HepG2 (cell line): ENCODE data around the gene RAP1GAP2. TPM values are rescaled to one million over a fixed set of nuclear protein-coding genes. Genes with fewer than 3 reads are reported as not detected.

Source experiments
- AHR ChIP-seq: IDR thresholded peaks from 2 replicates; pipeline ENCODE4 v1.6.1; 2018; ENCODE audit warnings: missing genetic modification reagents, missing compliant biosample characterization
- DPF2 ChIP-seq: sonication (generic); formaldehyde crosslinking; IDR thresholded peaks from 2 replicates; pipeline ENCODE4 v1.4.0; 2020; ENCODE audit warnings: mild to moderate bottlenecking, low read depth, missing genetic modification reagents, borderline replicate concordance
- EZH2 ChIP-seq: conservative IDR thresholded peaks from 2 replicates; pipeline ENCODE4 v1.6.1; 2012; ENCODE audit warnings: mild to moderate bottlenecking, low read depth, low read length, moderate library complexity
- FOXJ3 ChIP-seq: sonication (generic); formaldehyde crosslinking; IDR thresholded peaks from 2 replicates; pipeline ENCODE4 v1.4.0; 2020; ENCODE audit warnings: missing genetic modification reagents, mild to moderate bottlenecking, borderline replicate concordance
- JUND ChIP-seq: sonication (generic); formaldehyde crosslinking; IDR thresholded peaks from 2 replicates; pipeline ENCODE4 v1.8.0; 2022; ENCODE audit warnings: mild to moderate bottlenecking, missing genetic modification reagents
- KAT2B ChIP-seq: fragments of 150-350 bp; IDR thresholded peaks from 2 replicates; pipeline ENCODE4 v1.6.1; 2014; ENCODE audit warnings: low read depth, low read length, borderline replicate concordance
- LCORL ChIP-seq, 2 experiments: fragments of 450-650 bp in 1 of 2; sonication (generic) in 1 of 2; formaldehyde crosslinking in 1 of 2; IDR thresholded peaks; 2 replicates each; pipeline versions ENCODE4 v1.5.0 to v1.6.1; 2017 to 2020; ENCODE audit warnings: antibody characterized with exemption in 1 of 2, missing genetic modification reagents in 1 of 2
- MED8 ChIP-seq: sonication (generic); formaldehyde crosslinking; IDR thresholded peaks from 2 replicates; pipeline ENCODE4 v1.8.1; 2023; ENCODE audit warnings: mild to moderate bottlenecking, missing genetic modification reagents; ENCODE audit not compliant: insufficient replicate concordance
- NFATC3 ChIP-seq: sonication (generic); formaldehyde crosslinking; IDR thresholded peaks from 2 replicates; pipeline ENCODE4 v1.5.1; 2020; ENCODE audit warnings: mild to moderate bottlenecking, missing genetic modification reagents
- NR2F2 ChIP-seq: IDR thresholded peaks from 2 replicates; pipeline ENCODE4 v1.6.1; 2012; ENCODE audit warnings: low read depth, inconsistent platforms, borderline replicate concordance
- PHF5A ChIP-seq: IDR thresholded peaks from one replicate; pipeline ENCODE4 v1.6.1; 2018; ENCODE audit warnings: low read depth, missing genetic modification reagents; ENCODE audit not compliant: unreplicated experiment
- RAD21 ChIP-seq: fragments of 450-650 bp; formaldehyde crosslinking; IDR thresholded peaks from 2 replicates; pipeline ENCODE4 v1.5.0; 2020; ENCODE audit warnings: mild to moderate bottlenecking
- WIZ ChIP-seq: sonication (generic); formaldehyde crosslinking; IDR thresholded peaks from 2 replicates; pipeline ENCODE4 v1.5.1; 2020; ENCODE audit warnings: mild to moderate bottlenecking, missing genetic modification reagents
- ZFP90 ChIP-seq: sonication (generic); formaldehyde crosslinking; IDR thresholded peaks from 2 replicates; pipeline ENCODE4 v1.8.0; 2022; ENCODE audit warnings: missing genetic modification reagents, mild to moderate bottlenecking, inconsistent platforms, borderline replicate concordance
- ZNF143 ChIP-seq: sonication (generic); formaldehyde crosslinking; IDR thresholded peaks from 2 replicates; pipeline ENCODE4 v1.4.0; 2020; ENCODE audit warnings: missing genetic modification reagents
- ZNF331 ChIP-seq: sonication (generic); formaldehyde crosslinking; IDR thresholded peaks from 2 replicates; pipeline ENCODE4 v1.4.0; 2020; ENCODE audit warnings: missing genetic modification reagents
- ZNF549 ChIP-seq: sonication (generic); formaldehyde crosslinking; IDR thresholded peaks from 2 replicates; pipeline ENCODE4 v1.5.0; 2020; ENCODE audit warnings: missing genetic modification reagents
- ZNF709 ChIP-seq: sonication (generic); formaldehyde crosslinking; IDR thresholded peaks from 2 replicates; pipeline ENCODE4 v1.5.0; 2020; ENCODE audit warnings: mild to moderate bottlenecking, missing genetic modification reagents
- ZNF720 ChIP-seq: sonication (generic); formaldehyde crosslinking; IDR thresholded peaks from 2 replicates; pipeline ENCODE4 v1.4.0; 2020; ENCODE audit warnings: missing genetic modification reagents
- ZNF737 ChIP-seq: sonication (generic); formaldehyde crosslinking; IDR thresholded peaks from 2 replicates; pipeline ENCODE4 v1.5.0; 2020; ENCODE audit warnings: missing genetic modification reagents, mild to moderate bottlenecking, borderline replicate concordance
- ZNF776 ChIP-seq: sonication (generic); formaldehyde crosslinking; IDR thresholded peaks from 2 replicates; pipeline ENCODE4 v1.4.0; 2020; ENCODE audit warnings: mild to moderate bottlenecking, missing genetic modification reagents
- polyA plus RNA-seq, 8 experiments: library from polyadenylated mRNA; depleted of rRNA in 3 of 8; stranded (reverse) in 7 of 8; unstranded in 1 of 8; fragments of >200 nt; fragmentation: Illumina TruSeq in 4 of 8; extraction: Trizol in 4 of 8; gene quantifications; 2 replicates each; pipeline versions ENCODE4 v1.2.1 to v1.2.3, GENCODE V29; 2011 to 2016; ENCODE audit warnings: low read depth in 4 of 8, missing spikeins in 1 of 8, mixed read lengths in 1 of 8; ENCODE audit not compliant: insufficient read depth in 1 of 8
- total RNA-seq, 5 experiments: library from RNA; depleted of rRNA; stranded (reverse); fragments of >200 nt; fragmentation: Illumina TruSeq; extraction: Trizol; gene quantifications; 2 replicates each; pipeline ENCODE4 v1.2.3, GENCODE V29; 2016; ENCODE audit warnings: low read depth in 1 of 5
- TF ChIP-seq, protein P1 (sequence below): IDR thresholded peaks from 2 replicates; pipeline ENCODE4 v1.6.1; 2016; ENCODE audit warnings: missing genetic modification reagents, missing compliant biosample characterization
- TF ChIP-seq, protein P2 (sequence below): sonication (generic); formaldehyde crosslinking; IDR thresholded peaks from 2 replicates; pipeline ENCODE4 v1.4.0; 2020; ENCODE audit warnings: missing genetic modification reagents
- TF ChIP-seq, protein P3 (sequence below): sonication (generic); formaldehyde crosslinking; IDR thresholded peaks from 2 replicates; pipeline ENCODE4 v1.8.0; 2023; ENCODE audit warnings: mild to moderate bottlenecking, missing genetic modification reagents
- TF ChIP-seq, protein P4 (sequence below): sonication (generic); formaldehyde crosslinking; IDR thresholded peaks from 2 replicates; pipeline ENCODE4 v1.5.0; 2020; ENCODE audit warnings: mild to moderate bottlenecking, missing genetic modification reagents

RAP1GAP2 gene
- total and polyA plus RNA-seq, 2 of the 13 experiments (the other 11 are each of a cell fraction or from before 2014, with no cell fraction given), result 10.9 to 12.0 TPM

DNA sequence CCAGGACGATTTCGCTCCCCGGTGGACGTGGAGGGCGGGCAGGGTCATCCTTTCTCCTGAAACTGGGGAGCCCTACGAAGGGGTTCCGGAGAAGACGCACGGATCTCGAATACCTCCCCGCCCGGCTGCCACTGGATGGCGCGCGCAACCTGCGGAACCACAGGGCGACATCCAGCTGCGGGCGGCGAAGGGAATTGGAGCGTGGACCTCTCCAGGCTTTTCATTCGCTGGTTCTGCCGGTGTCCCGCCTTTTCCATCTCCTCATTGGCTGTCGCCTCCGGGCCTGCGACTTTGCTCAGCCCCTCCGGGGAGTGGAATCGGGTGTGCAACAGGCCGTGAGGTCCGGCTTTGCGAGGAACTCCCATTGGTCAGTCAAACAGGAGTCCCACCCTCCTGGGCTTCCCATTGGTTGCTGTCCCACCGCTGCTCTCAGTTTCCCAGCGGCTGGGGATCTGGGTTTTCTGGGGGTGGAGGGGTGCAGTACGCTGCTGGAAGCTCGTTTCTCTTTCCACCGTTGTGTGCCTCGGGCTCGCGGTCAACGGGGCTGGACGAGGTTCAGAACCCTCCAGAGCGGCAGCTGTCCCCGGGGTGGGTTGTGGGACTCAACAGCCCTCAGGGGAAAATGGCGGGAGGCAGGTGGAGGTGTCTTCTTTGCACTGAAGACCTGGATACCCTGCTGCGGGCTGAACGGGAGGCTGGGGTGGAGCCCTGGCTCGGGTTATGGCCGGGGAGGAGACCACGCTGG, 252.7 kb downstream of the RAP1GAP2 start (continued):
- no peak for TF ChIP-seq ZFP90 (CRISPR knock-in tag)
- no peak for TF ChIP-seq PHF5A (CRISPR knock-in tag)
- TF ChIP-seq, protein P1, sequence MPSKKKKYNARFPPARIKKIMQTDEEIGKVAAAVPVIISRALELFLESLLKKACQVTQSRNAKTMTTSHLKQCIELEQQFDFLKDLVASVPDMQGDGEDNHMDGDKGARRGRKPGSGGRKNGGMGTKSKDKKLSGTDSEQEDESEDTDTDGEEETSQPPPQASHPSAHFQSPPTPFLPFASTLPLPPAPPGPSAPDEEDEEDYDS (CRISPR knock-in tag), result no peak
- TF ChIP-seq ZNF143 (CRISPR knock-in tag), result no peak
- TF ChIP-seq AHR (CRISPR knock-in tag), result no peak
- no peak for TF ChIP-seq ZNF737
- no peak for TF ChIP-seq FOXJ3 (CRISPR knock-in tag)
- TF ChIP-seq ZNF720 (CRISPR knock-in tag), result no peak
- TF ChIP-seq WIZ, result peak; percentile 15; the same call in 1 of the 2 replicates
- TF ChIP-seq, protein P2, sequence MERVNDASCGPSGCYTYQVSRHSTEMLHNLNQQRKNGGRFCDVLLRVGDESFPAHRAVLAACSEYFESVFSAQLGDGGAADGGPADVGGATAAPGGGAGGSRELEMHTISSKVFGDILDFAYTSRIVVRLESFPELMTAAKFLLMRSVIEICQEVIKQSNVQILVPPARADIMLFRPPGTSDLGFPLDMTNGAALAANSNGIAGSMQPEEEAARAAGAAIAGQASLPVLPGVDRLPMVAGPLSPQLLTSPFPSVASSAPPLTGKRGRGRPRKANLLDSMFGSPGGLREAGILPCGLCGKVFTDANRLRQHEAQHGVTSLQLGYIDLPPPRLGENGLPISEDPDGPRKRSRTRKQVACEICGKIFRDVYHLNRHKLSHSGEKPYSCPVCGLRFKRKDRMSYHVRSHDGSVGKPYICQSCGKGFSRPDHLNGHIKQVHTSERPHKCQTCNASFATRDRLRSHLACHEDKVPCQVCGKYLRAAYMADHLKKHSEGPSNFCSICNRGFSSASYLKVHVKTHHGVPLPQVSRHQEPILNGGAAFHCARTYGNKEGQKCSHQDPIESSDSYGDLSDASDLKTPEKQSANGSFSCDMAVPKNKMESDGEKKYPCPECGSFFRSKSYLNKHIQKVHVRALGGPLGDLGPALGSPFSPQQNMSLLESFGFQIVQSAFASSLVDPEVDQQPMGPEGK, result no peak
- TF ChIP-seq, protein P3, sequence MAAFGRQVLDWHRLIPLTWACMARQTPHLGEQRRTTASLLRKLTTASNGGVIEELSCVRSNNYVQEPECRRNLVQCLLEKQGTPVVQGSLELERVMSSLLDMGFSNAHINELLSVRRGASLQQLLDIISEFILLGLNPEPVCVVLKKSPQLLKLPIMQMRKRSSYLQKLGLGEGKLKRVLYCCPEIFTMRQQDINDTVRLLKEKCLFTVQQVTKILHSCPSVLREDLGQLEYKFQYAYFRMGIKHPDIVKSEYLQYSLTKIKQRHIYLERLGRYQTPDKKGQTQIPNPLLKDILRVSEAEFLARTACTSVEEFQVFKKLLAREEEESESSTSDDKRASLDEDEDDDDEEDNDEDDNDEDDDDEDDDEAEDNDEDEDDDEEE (CRISPR knock-in tag), result no peak
- no peak for TF ChIP-seq ZNF549
- no peak; the same call in 1 of the 2 replicates for TF ChIP-seq NR2F2
- no peak for TF ChIP-seq JUND (CRISPR knock-in tag)
- no peak for TF ChIP-seq NFATC3 (CRISPR knock-in tag)
- peak; percentile 94 for TF ChIP-seq RAD21 (CRISPR knock-in tag)
- no peak for TF ChIP-seq DPF2 (CRISPR knock-in tag)
- TF ChIP-seq MED8 (CRISPR knock-in tag), result no peak
- TF ChIP-seq KAT2B, result no peak
- TF ChIP-seq ZNF776, result no peak
- no peak; the same call in 1 of the 2 replicates for TF ChIP-seq ZNF331
- no peak for TF ChIP-seq ZNF709 (CRISPR knock-in tag)
- TF ChIP-seq, protein P4, sequence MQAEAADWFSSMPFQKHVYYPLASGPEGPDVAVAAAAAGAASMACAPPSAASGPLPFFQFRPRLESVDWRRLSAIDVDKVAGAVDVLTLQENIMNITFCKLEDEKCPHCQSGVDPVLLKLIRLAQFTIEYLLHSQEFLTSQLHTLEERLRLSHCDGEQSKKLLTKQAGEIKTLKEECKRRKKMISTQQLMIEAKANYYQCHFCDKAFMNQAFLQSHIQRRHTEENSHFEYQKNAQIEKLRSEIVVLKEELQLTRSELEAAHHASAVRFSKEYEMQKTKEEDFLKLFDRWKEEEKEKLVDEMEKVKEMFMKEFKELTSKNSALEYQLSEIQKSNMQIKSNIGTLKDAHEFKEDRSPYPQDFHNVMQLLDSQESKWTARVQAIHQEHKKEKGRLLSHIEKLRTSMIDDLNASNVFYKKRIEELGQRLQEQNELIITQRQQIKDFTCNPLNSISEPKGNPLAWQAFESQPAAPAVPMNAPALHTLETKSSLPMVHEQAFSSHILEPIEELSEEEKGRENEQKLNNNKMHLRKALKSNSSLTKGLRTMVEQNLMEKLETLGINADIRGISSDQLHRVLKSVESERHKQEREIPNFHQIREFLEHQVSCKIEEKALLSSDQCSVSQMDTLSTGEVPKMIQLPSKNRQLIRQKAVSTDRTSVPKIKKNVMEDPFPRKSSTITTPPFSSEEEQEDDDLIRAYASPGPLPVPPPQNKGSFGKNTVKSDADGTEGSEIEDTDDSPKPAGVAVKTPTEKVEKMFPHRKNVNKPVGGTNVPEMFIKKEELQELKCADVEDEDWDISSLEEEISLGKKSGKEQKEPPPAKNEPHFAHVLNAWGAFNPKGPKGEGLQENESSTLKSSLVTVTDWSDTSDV, result no peak
- no peak for TF ChIP-seq EZH2
- no peak for TF ChIP-seq LCORL (IDR thresholded peaks at IDR 0.05)
- peak; percentile 66 for TF ChIP-seq LCORL (CRISPR knock-in tag; IDR thresholded peaks at IDR 0.05)
